Measurements from ENCODE around the gene CEMIP.

Gene CEMIP

GRCh38 chr15:80875568-80876347 is 96.6 kb downstream of the CEMIP start:
- no peak for TF ChIP-seq ZNF274 (IDR thresholded peaks at IDR 0.05; ENCODE audit: low read depth, low read length)
- H3K4me3 ChIP-seq (ENCODE audit: low read length): no peak overlapping the region

GRCh38 chr15:80876348-80876674 is 97.1 kb downstream of the CEMIP start:
- no peak for TF ChIP-seq ZNF274 (IDR thresholded peaks at IDR 0.05; ENCODE audit: low read depth, low read length)

GRCh38 chr15:80878242-80878866 is 99.2 kb downstream of the CEMIP start:
- H3K4me3 ChIP-seq (ENCODE audit: low read length): no peak overlapping the region
- TF ChIP-seq ZNF274 (IDR thresholded peaks at IDR 0.05; ENCODE audit: low read depth, low read length): no peak

More at GRCh38 chr15:80876348-80876674, 97.1 kb downstream of the CEMIP start:
- no peak overlapping the region for H3K4me3 ChIP-seq (ENCODE audit: low read length)

- no peak for TF ChIP-seq ZNF274 (IDR thresholded peaks at IDR 0.05; ENCODE audit: low read depth, low read length)
- no peak overlapping the region for H3K4me3 ChIP-seq (ENCODE audit: low read length)
Observed at GRCh38 chr15:80878867-80879250, 99.7 kb downstream of the CEMIP start.

GRCh38 chr15:80880086-80880485 is 100.9 kb downstream of the CEMIP start:
- H3K4me3 ChIP-seq (ENCODE audit: low read length): no peak overlapping the region
- TF ChIP-seq ZNF274 (IDR thresholded peaks at IDR 0.05; ENCODE audit: low read depth, low read length): no peak

- no peak overlapping the region for H3K4me3 ChIP-seq (ENCODE audit: low read length)
- TF ChIP-seq ZNF274 (IDR thresholded peaks at IDR 0.05; ENCODE audit: low read depth, low read length): no peak
Observed at GRCh38 chr15:80883641-80884040, 104.5 kb downstream of the CEMIP start.

GRCh38 chr15:80885016-80885579 is 105.9 kb downstream of the CEMIP start:
- H3K4me3 ChIP-seq (ENCODE audit: low read length): no peak overlapping the region
- TF ChIP-seq ZNF274 (IDR thresholded peaks at IDR 0.05; ENCODE audit: low read depth, low read length): no peak

GRCh38 chr15:80887148-80887547 is 108.0 kb downstream of the CEMIP start:
- no peak overlapping the region for H3K4me3 ChIP-seq (ENCODE audit: low read length)
- no peak for TF ChIP-seq ZNF274 (IDR thresholded peaks at IDR 0.05; ENCODE audit: low read depth, low read length)

- H3K4me3 ChIP-seq (ENCODE audit: low read length): no peak overlapping the region
- no peak for TF ChIP-seq ZNF274 (IDR thresholded peaks at IDR 0.05; ENCODE audit: low read depth, low read length)
Observed at GRCh38 chr15:80888846-80889245, 109.7 kb downstream of the CEMIP start.

- no peak overlapping the region for H3K4me3 ChIP-seq (ENCODE audit: low read length)
- no peak for TF ChIP-seq ZNF274 (IDR thresholded peaks at IDR 0.05; ENCODE audit: low read depth, low read length)
Observed at GRCh38 chr15:80890341-80891005, 111.3 kb downstream of the CEMIP start.

- H3K4me3 ChIP-seq (ENCODE audit: low read length): no peak overlapping the region
- TF ChIP-seq ZNF274 (IDR thresholded peaks at IDR 0.05; ENCODE audit: low read depth, low read length): no peak
Observed at GRCh38 chr15:80891006-80891405, 111.8 kb downstream of the CEMIP start.

- H3K4me3 ChIP-seq (ENCODE audit: low read length): no peak overlapping the region
- TF ChIP-seq ZNF274 (IDR thresholded peaks at IDR 0.05; ENCODE audit: low read depth, low read length): no peak
Observed at GRCh38 chr15:80892414-80892813, 113.2 kb downstream of the CEMIP start.

GRCh38 chr15:80893777-80894176 is 114.6 kb downstream of the CEMIP start:
- no peak for TF ChIP-seq ZNF274 (IDR thresholded peaks at IDR 0.05; ENCODE audit: low read depth, low read length)
- H3K4me3 ChIP-seq (ENCODE audit: low read length): no peak overlapping the region

GRCh38 chr15:80895091-80895490 is 115.9 kb downstream of the CEMIP start:
- no peak overlapping the region for H3K4me3 ChIP-seq (ENCODE audit: low read length)
- no peak for TF ChIP-seq ZNF274 (IDR thresholded peaks at IDR 0.05; ENCODE audit: low read depth, low read length)

GRCh38 chr15:80895965-80896364 is 116.8 kb downstream of the CEMIP start:
- TF ChIP-seq ZNF274 (IDR thresholded peaks at IDR 0.05; ENCODE audit: low read depth, low read length): no peak
- H3K4me3 ChIP-seq (ENCODE audit: low read length): no peak overlapping the region

Measured in GM08714 (cell line).